ENCODE results near the gene LRP3. TPM values are rescaled to one million over a fixed set of nuclear protein-coding genes. Genes with fewer than 3 reads are reported as not detected.

Gene LRP3
- total RNA-seq, 1 donor, result 11.2 TPM

- no peak for DNase-seq (ENCODE audit: low read depth)
- H3K4me3 ChIP-seq (ENCODE audit: low read depth, low read length), result no peak overlapping the region
- no peak for TF ChIP-seq CTCF (IDR thresholded peaks at IDR 0.05; ENCODE audit: insufficient read depth, low read depth, low read length)
Observed at GRCh38 chr19:33211794-33212435, 17.8 kb downstream of the LRP3 start.

GRCh38 chr19:33212436-33213172, 18.5 kb downstream of the LRP3 start:
- no peak overlapping the region for H3K4me3 ChIP-seq (ENCODE audit: low read depth, low read length)
- no peak for TF ChIP-seq CTCF (IDR thresholded peaks at IDR 0.05; ENCODE audit: insufficient read depth, low read depth, low read length)
- no peak for DNase-seq (ENCODE audit: low read depth)

GRCh38 chr19:33214596-33214995, 20.5 kb downstream of the LRP3 start:
- H3K4me3 ChIP-seq (ENCODE audit: low read depth, low read length), result no peak overlapping the region
- peak; percentile 56 for DNase-seq (ENCODE audit: low read depth)
- TF ChIP-seq CTCF (IDR thresholded peaks at IDR 0.05; ENCODE audit: insufficient read depth, low read depth, low read length), result peak; percentile 56

- TF ChIP-seq CTCF (IDR thresholded peaks at IDR 0.05; ENCODE audit: insufficient read depth, low read depth, low read length), result no peak
- no peak for DNase-seq (ENCODE audit: low read depth)
- H3K4me3 ChIP-seq (ENCODE audit: low read depth, low read length), result no peak overlapping the region
Observed at GRCh38 chr19:33215438-33216197, 21.5 kb downstream of the LRP3 start.

GRCh38 chr19:33216198-33216830, 22.2 kb downstream of the LRP3 start:
- no peak for DNase-seq (ENCODE audit: low read depth)
- no peak for TF ChIP-seq CTCF (IDR thresholded peaks at IDR 0.05; ENCODE audit: insufficient read depth, low read depth, low read length)
- no peak overlapping the region for H3K4me3 ChIP-seq (ENCODE audit: low read depth, low read length)

GRCh38 chr19:33217881-33218280, 23.8 kb downstream of the LRP3 start:
- no peak for TF ChIP-seq CTCF (IDR thresholded peaks at IDR 0.05; ENCODE audit: insufficient read depth, low read depth, low read length)
- DNase-seq (ENCODE audit: low read depth), result no peak
- H3K4me3 ChIP-seq (ENCODE audit: low read depth, low read length), result no peak overlapping the region

Data from fibroblast of villous mesenchyme (primary cell).